Lower leg skin (tissue), 3 donors: ENCODE measurements around the gene ASPG.

Source experiments
- POLR2A ChIP-seq, 2 donors: fragments of 450-650 bp; IDR thresholded peaks; one replicate each; pipeline ENCODE4 v1.6.1; 2016 to 2017; ENCODE audit warnings: antibody characterized with exemption in 2 of 2, mild to moderate bottlenecking in 1 of 2, moderate library complexity in 1 of 2
- TF ChIP-seq, protein P1 (sequence below), 3 donors: fragments of 450-650 bp; IDR thresholded peaks; one replicate each; pipeline ENCODE4 v1.5.1; 2016; ENCODE audit warnings: antibody characterized with exemption in 3 of 3, mild to moderate bottlenecking in 3 of 3, moderate library complexity in 2 of 3

DNA sequence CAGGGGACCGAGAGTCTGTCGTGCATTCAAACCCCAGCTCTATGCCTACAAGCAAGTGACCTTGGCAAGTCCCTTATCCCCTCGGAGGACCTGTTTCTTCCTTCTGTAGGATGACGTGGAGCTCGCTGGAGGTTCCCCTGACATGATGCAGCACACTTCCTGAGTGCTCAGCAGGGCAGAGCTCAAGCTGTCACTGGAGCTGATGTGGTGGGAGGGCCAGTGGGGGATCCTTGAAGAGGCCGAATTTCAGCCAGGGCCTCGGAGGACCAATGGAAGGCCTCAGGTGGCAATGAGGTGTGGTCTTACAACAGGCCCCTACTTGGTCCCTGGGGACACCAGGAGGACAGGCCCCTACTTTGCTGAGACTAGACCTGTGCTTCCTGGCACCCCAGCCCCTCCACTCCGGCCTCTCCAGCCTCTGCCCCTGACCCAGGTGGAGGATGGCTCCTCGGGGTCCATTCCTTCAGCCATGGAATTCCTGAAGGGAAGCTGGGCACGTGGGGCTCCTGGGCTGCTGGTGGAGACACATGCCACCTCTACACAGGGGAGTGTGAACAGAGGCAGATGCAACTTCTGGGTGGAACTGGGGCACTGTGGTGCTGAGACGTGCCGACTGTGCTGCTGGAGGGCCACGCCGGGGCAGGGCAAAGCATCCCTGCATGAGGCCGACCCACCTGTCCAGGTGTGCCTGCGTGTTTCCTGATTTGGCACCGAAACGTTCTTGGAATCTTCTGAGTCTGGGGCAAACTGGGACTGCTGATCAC lies 34.2 kb downstream of the ASPG start:
- TF ChIP-seq, protein P1, sequence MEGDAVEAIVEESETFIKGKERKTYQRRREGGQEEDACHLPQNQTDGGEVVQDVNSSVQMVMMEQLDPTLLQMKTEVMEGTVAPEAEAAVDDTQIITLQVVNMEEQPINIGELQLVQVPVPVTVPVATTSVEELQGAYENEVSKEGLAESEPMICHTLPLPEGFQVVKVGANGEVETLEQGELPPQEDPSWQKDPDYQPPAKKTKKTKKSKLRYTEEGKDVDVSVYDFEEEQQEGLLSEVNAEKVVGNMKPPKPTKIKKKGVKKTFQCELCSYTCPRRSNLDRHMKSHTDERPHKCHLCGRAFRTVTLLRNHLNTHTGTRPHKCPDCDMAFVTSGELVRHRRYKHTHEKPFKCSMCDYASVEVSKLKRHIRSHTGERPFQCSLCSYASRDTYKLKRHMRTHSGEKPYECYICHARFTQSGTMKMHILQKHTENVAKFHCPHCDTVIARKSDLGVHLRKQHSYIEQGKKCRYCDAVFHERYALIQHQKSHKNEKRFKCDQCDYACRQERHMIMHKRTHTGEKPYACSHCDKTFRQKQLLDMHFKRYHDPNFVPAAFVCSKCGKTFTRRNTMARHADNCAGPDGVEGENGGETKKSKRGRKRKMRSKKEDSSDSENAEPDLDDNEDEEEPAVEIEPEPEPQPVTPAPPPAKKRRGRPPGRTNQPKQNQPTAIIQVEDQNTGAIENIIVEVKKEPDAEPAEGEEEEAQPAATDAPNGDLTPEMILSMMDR (IDR thresholded peaks at IDR 0.05): no peak
- TF ChIP-seq POLR2A (IDR thresholded peaks at IDR 0.05): no peak
